Activated CD4-positive, alpha-beta T cell treated with anti-CD3 and anti-CD28 coated beads, Interleukin-2, amount 10 ng/mL, durations not matched to agents 24 days and 14 days (primary cell): ENCODE results near the gene CDC14A. TPM values are rescaled to one million over a fixed set of nuclear protein-coding genes. Genes with fewer than 3 reads are reported as not detected.

ENCODE experiments used
- DNase-seq: peaks from one replicate; pipeline ENCODE4 v3.0.0; 2022
- H3K27ac Mint-ChIP-seq: one replicate; pipeline ENCODE4 v1.8.0; 2022; ENCODE audit warnings: mild to moderate bottlenecking, mixed read lengths
- H3K27me3 Mint-ChIP-seq: one replicate; pipeline ENCODE4 v1.8.0; 2022; ENCODE audit warnings: mixed read lengths
- H3K36me3 Mint-ChIP-seq: one replicate; pipeline ENCODE4 v1.8.0; 2022; ENCODE audit warnings: low read depth, mild to moderate bottlenecking, mixed read lengths
- H3K4me1 Mint-ChIP-seq: one replicate; pipeline ENCODE4 v1.8.0; 2021; ENCODE audit warnings: mixed read lengths
- H3K4me3 Mint-ChIP-seq: one replicate; pipeline ENCODE4 v1.8.0; 2022; ENCODE audit warnings: mild to moderate bottlenecking, moderate library complexity, mixed read lengths
- H3K9me3 Mint-ChIP-seq: one replicate; pipeline ENCODE4 v1.8.0; 2021; ENCODE audit warnings: mixed read lengths
- intact Hi-C: fragments of 100-400 bp; cut with micrococcal nuclease; formaldehyde crosslinking; loops from one replicate; pipeline ENCODE4 v1.15.1; 2023
- total RNA-seq: library from RNA; stranded (reverse); gene quantifications from 2 replicates; pipeline ENCODE4 v1.2.3, GENCODE V29; 2022

Gene CDC14A
- total RNA-seq, 1 donor from 2014 or later: 10.3 TPM

GRCh38 chr1:100438789-100439188, 86.5 kb downstream of the CDC14A start:
- DNase-seq: no peak
- Mint-ChIP-seq H3K4me1 (peaks cover 54% of the 10 kb centered on the region), H3K27ac (peak overlapping the region; percentile 11), H3K36me3 (peaks cover 34% of the 10 kb centered on the region), H3K27me3 (no peaks in the 10 kb centered on the region), H3K4me3 (no peak overlapping the region), H3K9me3 (peaks cover 4% of the 10 kb centered on the region)
- intact Hi-C loops: no loop called here

GRCh38 chr1:100440075-100440809, 87.9 kb downstream of the CDC14A start:
- intact Hi-C loops: loop anchor here (1.0 to 5.0 kb wide), 8 partner anchors 9 to 403 kb away; partner anchors contain the start of genes CDC14A, RTCA, SASS6 and TRMT13
- Mint-ChIP-seq H3K4me3 (peak overlapping the region; percentile 47), H3K4me1 (peaks cover 55% of the 10 kb centered on the region), H3K9me3 (no peaks in the 10 kb centered on the region), H3K27me3 (no peaks in the 10 kb centered on the region), H3K36me3 (peaks cover 28% of the 10 kb centered on the region), H3K27ac (peak overlapping the region; percentile 85)
- DNase-seq: peak; percentile 95

GRCh38 chr1:100441146-100441545, 88.8 kb downstream of the CDC14A start:
- Mint-ChIP-seq H3K27ac (peak overlapping the region; percentile 76), H3K9me3 (no peaks in the 10 kb centered on the region), H3K27me3 (no peaks in the 10 kb centered on the region), H3K4me3 (peak overlapping the region; percentile 26), H3K4me1 (peaks cover 60% of the 10 kb centered on the region), H3K36me3 (peaks cover 25% of the 10 kb centered on the region)
- intact Hi-C loops: loop anchor here (2.0 to 5.0 kb wide), 6 partner anchors 16 to 404 kb away; partner anchors contain the start of genes RTCA, SASS6 and TRMT13
- peak; percentile 55 for DNase-seq

- H3K4me1 Mint-ChIP-seq: peaks cover 62% of the 10 kb centered on the region
- no peaks in the 10 kb centered on the region for H3K27me3 Mint-ChIP-seq
- peak; percentile 84 for DNase-seq
- H3K4me3 Mint-ChIP-seq: peak overlapping the region; percentile 45
- H3K36me3 Mint-ChIP-seq: peaks cover 25% of the 10 kb centered on the region
- H3K27ac Mint-ChIP-seq: peak overlapping the region; percentile 76
- intact Hi-C loops: loop anchor here (2.0 to 5.0 kb wide), 6 partner anchors 17 to 404 kb away; partner anchors contain the start of genes RTCA, SASS6 and TRMT13
- H3K9me3 Mint-ChIP-seq: no peaks in the 10 kb centered on the region
Measured at GRCh38 chr1:100441651-100442050, 89.3 kb downstream of the CDC14A start.

DNA sequence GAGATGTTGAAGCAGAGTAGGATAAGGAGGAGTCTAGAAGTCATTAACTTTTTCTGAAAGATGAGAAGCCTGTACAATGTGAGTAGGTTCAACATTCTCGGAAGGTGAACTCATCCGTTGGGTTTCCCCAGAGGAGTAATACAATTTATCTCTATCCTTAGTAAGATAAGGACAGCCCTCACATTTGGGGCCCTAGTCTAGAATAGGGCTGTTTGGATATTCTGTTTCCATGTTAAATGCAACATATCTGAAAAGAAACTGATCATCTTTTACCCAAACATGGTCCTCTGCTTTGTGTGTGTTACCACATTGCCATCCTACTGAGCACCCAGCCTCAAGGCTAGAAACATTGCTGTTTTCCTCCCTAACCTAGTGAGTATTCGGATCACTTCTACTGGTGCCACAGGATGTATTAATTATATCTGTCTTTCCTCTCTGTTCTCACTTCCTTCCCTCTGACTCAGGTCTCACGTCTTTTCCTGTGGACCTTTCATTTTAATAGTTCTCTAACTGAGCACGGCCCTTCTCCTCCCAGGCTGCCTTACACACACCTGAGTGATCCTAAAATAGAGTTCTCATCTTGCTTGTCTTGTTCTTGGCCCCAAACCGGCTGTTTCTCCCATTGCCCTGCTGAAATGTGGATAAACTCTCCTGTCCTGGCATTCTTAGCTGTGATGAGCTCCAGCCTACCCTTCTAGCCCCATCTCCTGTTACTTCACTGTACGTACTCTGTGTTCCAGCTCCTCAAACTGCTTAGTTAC, 91.7 kb downstream of the CDC14A start:
- H3K36me3 Mint-ChIP-seq: peaks cover 31% of the 10 kb centered on the region
- H3K4me1 Mint-ChIP-seq: peaks cover 72% of the 10 kb centered on the region
- DNase-seq: peak; percentile 82
- peak overlapping the region; percentile 86 for H3K4me3 Mint-ChIP-seq
- H3K27ac Mint-ChIP-seq: peak overlapping the region; percentile 96
- H3K9me3 Mint-ChIP-seq: peaks cover 7% of the 10 kb centered on the region
- no peaks in the 10 kb centered on the region for H3K27me3 Mint-ChIP-seq
- intact Hi-C loops: loop anchor here (1.0 to 5.0 kb wide), 4 partner anchors 8 to 847 kb away; partner anchors contain the start of gene RTCA

- intact Hi-C loops: loop anchor here (1.0 to 5.0 kb wide), 3 partner anchors 93 to 845 kb away; partner anchors contain the start of gene CDC14A
- no peaks in the 10 kb centered on the region for H3K27me3 Mint-ChIP-seq
Measured at GRCh38 chr1:100445565-100445964, 93.3 kb downstream of the CDC14A start.

GRCh38 chr1:100448366-100448765, 96.1 kb downstream of the CDC14A start:
- no peak for DNase-seq
- Mint-ChIP-seq H3K27me3 (no peaks in the 10 kb centered on the region), H3K27ac (peak overlapping the region; percentile 29), H3K36me3 (peaks cover 52% of the 10 kb centered on the region), H3K9me3 (peaks cover 18% of the 10 kb centered on the region), H3K4me3 (peak overlapping the region; percentile 13), H3K4me1 (peaks cover 80% of the 10 kb centered on the region)
- intact Hi-C loops: loop anchor here (5.0 kb wide), 1 partner anchor 729 kb away; no protein-coding TSS in a partner anchor

More at GRCh38 chr1:100445565-100445964, 93.3 kb downstream of the CDC14A start:
- H3K27ac Mint-ChIP-seq: peak overlapping the region; percentile 96
- peaks cover 44% of the 10 kb centered on the region for H3K36me3 Mint-ChIP-seq
- peaks cover 13% of the 10 kb centered on the region for H3K9me3 Mint-ChIP-seq
- peaks cover 74% of the 10 kb centered on the region for H3K4me1 Mint-ChIP-seq
- H3K4me3 Mint-ChIP-seq: peak overlapping the region; percentile 68
- peak; percentile 87 for DNase-seq

- Mint-ChIP-seq H3K4me3 (peak overlapping the region; percentile 61), H3K27ac (peak overlapping the region; percentile 91), H3K36me3 (peaks cover 48% of the 10 kb centered on the region), H3K4me1 (peaks cover 77% of the 10 kb centered on the region), H3K9me3 (peaks cover 18% of the 10 kb centered on the region), H3K27me3 (no peaks in the 10 kb centered on the region)
- peak; percentile 73 for DNase-seq
- intact Hi-C loops: loop anchor here (1.0 to 5.0 kb wide), 2 partner anchors 9 to 728 kb away; no protein-coding TSS in a partner anchor
Measured at GRCh38 chr1:100449477-100449876, 97.2 kb downstream of the CDC14A start.

DNA sequence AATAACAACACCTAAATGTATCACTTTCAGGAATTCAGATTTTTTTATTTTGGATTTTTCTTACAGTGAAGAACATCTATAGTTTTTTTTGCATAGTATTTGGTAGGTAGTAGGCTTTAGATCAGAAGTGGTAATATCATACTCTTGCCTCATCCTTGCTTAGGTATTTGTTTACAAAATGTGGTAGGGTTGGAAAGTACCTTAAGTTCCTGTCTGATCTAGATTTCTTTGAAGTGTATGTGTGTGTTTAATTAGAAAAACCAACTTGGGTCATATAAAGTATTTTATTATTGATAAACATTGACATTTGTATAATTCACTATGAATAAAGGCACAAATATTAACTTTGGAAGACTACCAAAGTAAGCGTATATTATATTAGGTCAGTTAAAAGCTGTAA, 100.3 kb downstream of the CDC14A start:
- peaks cover 63% of the 10 kb centered on the region for H3K4me1 Mint-ChIP-seq
- peak; percentile 65 for DNase-seq
- peak overlapping the region; percentile 83 for H3K27ac Mint-ChIP-seq
- H3K27me3 Mint-ChIP-seq: no peaks in the 10 kb centered on the region
- peaks cover 16% of the 10 kb centered on the region for H3K9me3 Mint-ChIP-seq
- H3K4me3 Mint-ChIP-seq: peak overlapping the region; percentile 35
- intact Hi-C loops: loop anchor here (1.0 to 10.0 kb wide), 3 partner anchors 8 to 572 kb away; partner anchors contain the start of gene DPH5
- H3K36me3 Mint-ChIP-seq: peaks cover 47% of the 10 kb centered on the region

DNA sequence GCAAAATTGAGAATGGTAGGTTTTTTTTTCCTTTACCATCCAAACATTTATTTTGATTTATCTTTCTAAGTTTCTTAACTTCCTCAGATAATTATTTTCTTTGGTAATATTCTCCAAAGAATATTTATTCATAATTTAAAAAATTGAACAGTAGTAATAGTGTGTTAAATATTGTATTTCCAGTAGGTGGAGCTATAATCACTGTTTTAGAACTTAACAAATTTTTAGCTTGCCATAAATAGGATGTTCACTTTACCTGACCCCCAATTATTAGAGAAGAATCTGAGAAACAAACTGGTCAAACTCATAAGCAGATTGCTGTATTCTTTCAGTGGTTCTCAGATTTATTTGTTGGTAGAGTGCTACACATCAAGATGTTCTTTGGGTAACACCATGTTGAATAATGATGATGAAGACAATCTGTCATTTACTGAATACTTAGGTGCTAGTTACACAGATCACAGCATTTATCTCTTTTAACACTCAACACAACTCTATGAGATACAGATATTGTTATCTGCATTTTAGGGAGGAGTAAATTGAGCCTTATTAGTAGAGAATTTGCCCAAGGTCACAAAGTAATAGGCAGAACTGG, 103.3 kb downstream of the CDC14A start:
- H3K4me1 Mint-ChIP-seq: peaks cover 50% of the 10 kb centered on the region
- intact Hi-C loops: loop anchor here (5.0 to 10.0 kb wide), 3 partner anchors 173 to 569 kb away; partner anchors contain the start of genes DBT and DPH5
- peaks cover 5% of the 10 kb centered on the region for H3K9me3 Mint-ChIP-seq
- DNase-seq: no peak
- H3K27ac Mint-ChIP-seq: peak overlapping the region; percentile 59
- H3K36me3 Mint-ChIP-seq: peaks cover 23% of the 10 kb centered on the region
- no peak overlapping the region for H3K4me3 Mint-ChIP-seq
- no peaks in the 10 kb centered on the region for H3K27me3 Mint-ChIP-seq

DNA sequence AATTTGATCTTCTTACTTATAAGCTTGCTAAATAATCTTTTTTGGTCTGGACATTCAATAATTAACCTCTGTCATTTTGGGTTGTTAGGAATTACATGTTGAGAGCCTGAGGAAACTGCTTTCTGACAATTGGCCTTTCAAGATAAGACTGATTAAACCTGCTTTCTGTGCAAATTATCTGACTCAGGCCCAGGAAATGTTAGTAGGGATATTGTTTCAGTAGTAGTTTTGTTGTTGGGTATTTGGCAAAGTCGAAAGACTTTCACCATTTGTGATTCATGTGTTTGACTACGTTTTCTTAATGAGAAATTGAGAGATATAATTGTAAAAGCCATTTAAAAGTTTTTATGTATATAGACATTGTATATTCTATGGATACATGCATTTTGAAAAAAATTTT, 104.6 kb downstream of the CDC14A start:
- Mint-ChIP-seq H3K4me3 (no peak overlapping the region), H3K27ac (no peak overlapping the region), H3K9me3 (no peaks in the 10 kb centered on the region), H3K4me1 (peaks cover 40% of the 10 kb centered on the region), H3K27me3 (no peaks in the 10 kb centered on the region), H3K36me3 (peaks cover 15% of the 10 kb centered on the region)
- DNase-seq: no peak
- intact Hi-C loops: loop anchor here (5.0 to 10.0 kb wide), 3 partner anchors 175 to 568 kb away; partner anchors contain the start of genes DBT and DPH5

- H3K4me1 Mint-ChIP-seq: peaks cover 33% of the 10 kb centered on the region
Measured at GRCh38 chr1:100457683-100458082, 105.4 kb downstream of the CDC14A start.

More at GRCh38 chr1:100457683-100458082, 105.4 kb downstream of the CDC14A start:
- intact Hi-C loops: loop anchor here (2.0 to 10.0 kb wide), 4 partner anchors 175 to 567 kb away; partner anchors contain the start of genes DBT, DPH5 and RTCA
- DNase-seq: no peak
- no peaks in the 10 kb centered on the region for H3K9me3 Mint-ChIP-seq
- H3K4me3 Mint-ChIP-seq: no peak overlapping the region
- peaks cover 22% of the 10 kb centered on the region for H3K36me3 Mint-ChIP-seq
- H3K27me3 Mint-ChIP-seq: no peaks in the 10 kb centered on the region
- no peak overlapping the region for H3K27ac Mint-ChIP-seq
